Activated naive CD8-positive, alpha-beta T cell treated with anti-CD3 and anti-CD28 coated beads, Interleukin-2, amount 10 ng/mL, durations not matched to agents 7 days and 5 days (primary cell): ENCODE measurements around the gene FAM156B. TPM values are rescaled to one million over a fixed set of nuclear protein-coding genes. Genes with fewer than 3 reads are reported as not detected.
"Not testable (repeated sequence)": the region's sequence is repeated elsewhere in the genome, so short reads cannot be mapped to it uniquely, and the experiment has no call there.

Experiments
- ATAC-seq: fragments of 150-1000 bp; cut with Tn5 transposase; one replicate; pipeline ENCODE4 v1.10.0; 2021; ENCODE audit warnings: low read depth, moderate library complexity
- POLR2A ChIA-PET: fragments of 350-600 bp; sonication (Branson Sonifier 250); formaldehyde crosslinking; loops from one replicate; lab custom pipeline; 2021; ENCODE audit warnings: antibody characterized with exemption; lab: Charles Lee
- DNase-seq: peaks from one replicate; pipeline ENCODE4 v3.0.0; 2021
- H3K27ac Mint-ChIP-seq: one replicate; pipeline ENCODE4 v1.8.0; 2022; ENCODE audit warnings: mild to moderate bottlenecking, mixed read lengths
- H3K27me3 Mint-ChIP-seq: one replicate; pipeline ENCODE4 v1.8.0; 2022; ENCODE audit warnings: mild to moderate bottlenecking, moderate library complexity, mixed read lengths
- H3K36me3 Mint-ChIP-seq: one replicate; pipeline ENCODE4 v1.8.0; 2021; ENCODE audit warnings: mild to moderate bottlenecking, mixed read lengths
- H3K4me1 Mint-ChIP-seq: one replicate; pipeline ENCODE4 v1.8.0; 2021; ENCODE audit warnings: mixed read lengths
- H3K4me3 Mint-ChIP-seq: one replicate; pipeline ENCODE4 v1.8.0; 2022; ENCODE audit warnings: mild to moderate bottlenecking, moderate library complexity, mixed read lengths
- H3K9me3 Mint-ChIP-seq: one replicate; pipeline ENCODE4 v1.8.0; 2021; ENCODE audit warnings: mixed read lengths
- total RNA-seq, 2 experiments: library from RNA; stranded (reverse); gene quantifications; one replicate each; pipeline ENCODE4 v1.2.3, GENCODE V29; 2021

Gene FAM156B
- total RNA-seq, 2 experiments from 2014 or later, result 15.6 to 16.6 TPM

DNA sequence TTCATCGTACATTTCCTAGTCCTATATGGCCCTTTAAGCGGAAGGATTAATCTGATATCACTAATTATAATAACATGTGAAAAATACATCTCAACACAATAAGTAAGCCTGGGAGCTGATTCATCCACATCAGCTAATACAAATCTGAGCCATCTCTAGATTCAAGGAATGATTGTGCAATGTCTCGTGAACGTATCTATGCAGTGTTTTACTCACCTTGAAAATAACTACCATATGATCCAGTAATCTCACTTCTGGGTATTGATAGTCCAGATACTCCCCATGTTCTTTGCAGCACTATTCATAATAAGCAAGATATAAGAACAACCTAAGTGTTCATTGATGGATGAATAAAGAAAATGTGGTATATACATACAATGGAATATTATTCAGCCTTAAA is 43.6 kb downstream of the FAM156B start:
- H3K4me1 Mint-ChIP-seq, H3K9me3 Mint-ChIP-seq, H3K27me3 Mint-ChIP-seq, ATAC-seq, H3K36me3 Mint-ChIP-seq, H3K4me3 Mint-ChIP-seq, POLR2A ChIA-PET, H3K27ac Mint-ChIP-seq, DNase-seq: not testable (repeated sequence)

DNA sequence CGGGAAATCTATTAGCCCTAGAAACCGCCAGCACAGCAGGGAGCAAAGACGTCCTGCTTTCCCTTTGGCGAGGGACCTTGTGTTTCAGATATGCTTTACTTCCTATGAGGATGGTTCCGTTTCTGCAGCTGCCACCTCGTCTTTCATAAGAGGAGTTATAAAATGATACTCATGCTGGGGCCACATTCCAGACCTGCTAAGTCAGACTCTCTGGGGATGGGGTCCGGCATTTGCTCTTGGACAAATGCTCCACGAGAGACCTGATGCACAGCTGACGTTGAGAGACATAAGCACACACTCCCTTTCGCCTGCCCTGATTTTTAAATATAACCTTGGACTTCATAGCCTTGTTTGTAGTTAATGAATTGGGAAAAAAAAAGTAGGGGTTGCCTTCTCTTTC is 44.6 kb downstream of the FAM156B start:
- H3K27me3 Mint-ChIP-seq, DNase-seq, H3K4me1 Mint-ChIP-seq, ATAC-seq, POLR2A ChIA-PET, H3K4me3 Mint-ChIP-seq, H3K36me3 Mint-ChIP-seq, H3K27ac Mint-ChIP-seq, H3K9me3 Mint-ChIP-seq: not testable (repeated sequence)

DNA sequence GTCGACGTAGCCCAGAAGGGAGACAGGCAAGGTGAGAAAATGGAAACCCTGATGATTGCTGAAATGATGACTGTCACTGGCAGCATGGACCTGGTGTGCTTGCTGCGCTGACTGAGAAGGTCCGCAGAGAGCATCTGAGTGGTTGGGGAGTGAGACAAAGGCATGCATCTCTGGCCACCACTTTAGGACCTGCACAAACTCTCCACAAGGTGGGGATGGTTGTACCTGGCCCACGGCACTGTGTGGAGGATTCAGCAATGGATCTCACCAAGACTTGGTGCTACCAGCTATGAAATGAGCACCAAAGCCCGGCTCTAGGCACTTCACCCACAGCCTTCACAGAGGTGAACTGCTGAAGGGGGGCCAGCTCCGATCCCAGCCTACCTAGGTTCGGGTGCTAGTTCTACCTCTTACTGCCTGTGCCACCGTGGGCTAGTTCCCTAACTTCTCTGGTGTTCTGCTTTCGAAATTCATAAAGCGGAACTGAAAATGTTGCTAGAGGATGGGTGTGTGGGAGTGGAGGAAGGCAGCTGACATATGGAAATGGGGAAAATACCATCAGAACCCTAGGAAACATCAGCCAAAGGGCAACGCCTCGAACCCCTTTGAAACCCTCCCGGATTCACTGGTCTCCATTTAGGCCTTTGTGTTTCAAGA is 48.8 kb downstream of the FAM156B start:
- H3K27me3 Mint-ChIP-seq, H3K4me3 Mint-ChIP-seq, H3K27ac Mint-ChIP-seq, H3K36me3 Mint-ChIP-seq, H3K4me1 Mint-ChIP-seq, ATAC-seq, DNase-seq, H3K9me3 Mint-ChIP-seq, POLR2A ChIA-PET: not testable (repeated sequence)

DNA sequence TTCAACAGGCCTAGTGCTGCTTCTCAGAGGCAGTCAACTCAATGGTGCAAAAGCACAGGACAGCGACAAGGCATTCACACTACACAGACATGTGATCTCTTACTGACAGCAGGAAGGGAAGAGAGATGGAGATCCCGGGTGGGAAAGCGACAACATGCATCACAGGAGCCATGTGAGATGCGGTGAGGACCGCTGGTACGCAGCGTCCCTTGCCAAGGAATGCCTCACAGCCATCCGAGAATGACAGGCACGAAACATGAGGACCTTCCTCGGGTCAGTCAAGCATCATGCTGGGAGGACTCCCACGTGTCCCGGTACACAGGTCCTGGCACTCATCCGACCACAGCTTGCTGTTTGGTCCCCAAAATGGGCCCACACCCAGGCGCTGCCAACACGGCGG is 50.4 kb downstream of the FAM156B start:
- H3K4me1 Mint-ChIP-seq, DNase-seq, POLR2A ChIA-PET: not testable (repeated sequence)

DNA sequence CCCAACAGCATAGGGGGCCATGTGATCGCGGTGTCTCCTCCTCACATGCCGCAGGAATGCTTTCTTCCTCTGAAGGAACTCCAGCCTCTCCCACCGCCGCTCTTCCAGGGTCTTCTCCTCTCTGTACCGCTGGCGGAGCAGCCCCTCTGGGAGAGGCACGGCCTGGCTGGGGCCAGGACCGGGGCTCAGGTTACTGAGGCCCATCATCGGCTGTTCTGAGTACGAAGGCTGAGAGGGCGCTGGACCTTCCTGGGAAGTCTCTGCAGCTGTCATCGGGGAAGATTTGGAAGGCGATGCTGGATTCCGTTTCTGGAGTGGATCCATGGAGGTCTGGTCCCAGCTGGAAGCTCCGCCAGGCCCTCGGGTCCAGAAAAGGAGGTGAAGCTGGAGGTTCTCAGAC is 51.1 kb downstream of the FAM156B start:
- H3K9me3 Mint-ChIP-seq, ATAC-seq, H3K27ac Mint-ChIP-seq, H3K4me3 Mint-ChIP-seq, H3K36me3 Mint-ChIP-seq, DNase-seq, POLR2A ChIA-PET, H3K27me3 Mint-ChIP-seq, H3K4me1 Mint-ChIP-seq: not testable (repeated sequence)

More for the DNA sequence above, 50.4 kb downstream of the FAM156B start:
- not testable (repeated sequence) for H3K9me3 Mint-ChIP-seq, H3K27me3 Mint-ChIP-seq, H3K27ac Mint-ChIP-seq, H3K4me3 Mint-ChIP-seq, ATAC-seq, H3K36me3 Mint-ChIP-seq

DNA sequence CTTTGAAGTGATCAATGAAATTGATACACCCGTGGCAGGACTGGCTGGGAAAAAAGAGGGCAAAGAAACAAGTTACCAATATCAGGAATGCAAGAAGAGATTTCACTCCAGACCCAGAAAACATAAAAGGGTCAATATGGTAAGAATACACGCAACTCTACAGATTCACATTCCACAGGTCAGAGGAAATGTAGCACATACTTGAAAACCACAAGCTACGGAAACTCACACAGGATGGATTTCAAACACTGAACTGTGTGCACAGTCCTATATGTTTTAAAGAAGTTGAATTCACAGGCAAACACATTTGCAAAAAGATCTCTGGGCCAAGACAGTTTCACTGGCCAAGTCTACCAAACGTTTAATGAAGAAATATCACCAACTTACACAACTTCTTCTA is 52.2 kb downstream of the FAM156B start:
- H3K36me3 Mint-ChIP-seq, result not testable (repeated sequence)

DNA sequence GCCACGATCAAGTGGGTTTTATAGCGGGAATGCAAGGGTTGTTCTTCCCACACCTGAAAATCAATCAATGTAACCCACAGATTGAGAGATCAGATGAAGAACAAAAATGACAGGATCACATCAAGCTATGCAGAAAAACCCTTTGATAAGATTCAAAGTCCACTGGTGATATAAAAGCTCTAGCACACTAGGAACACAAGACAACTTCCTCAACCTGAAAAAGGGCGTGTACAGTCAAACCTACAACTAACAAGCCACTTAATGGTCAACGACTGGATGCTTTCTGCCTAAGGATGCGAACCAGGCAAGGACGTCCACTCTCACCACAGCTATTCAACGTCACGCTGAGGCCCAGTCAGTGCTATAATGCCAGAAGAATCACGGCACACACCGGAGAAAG is 52.8 kb downstream of the FAM156B start:
- POLR2A ChIA-PET, H3K27ac Mint-ChIP-seq, H3K4me1 Mint-ChIP-seq, H3K9me3 Mint-ChIP-seq, ATAC-seq, H3K36me3 Mint-ChIP-seq, H3K4me3 Mint-ChIP-seq, H3K27me3 Mint-ChIP-seq, DNase-seq: not testable (repeated sequence)

More for the DNA sequence above, 52.2 kb downstream of the FAM156B start:
- H3K9me3 Mint-ChIP-seq, H3K4me1 Mint-ChIP-seq, DNase-seq, ATAC-seq, H3K4me3 Mint-ChIP-seq, H3K27ac Mint-ChIP-seq, POLR2A ChIA-PET, H3K27me3 Mint-ChIP-seq: not testable (repeated sequence)

Other genes starting within 250 kb of the FAM156B start
- gene SSX7, start 242.4 kb upstream of the FAM156B start, total RNA-seq, result not detected
- not detected for gene SSX2, start 190.2 kb upstream of the FAM156B start, total RNA-seq
- gene SSX2B, start 146.1 kb upstream of the FAM156B start, total RNA-seq, result not detected
- gene SPANXN5, start 99.9 kb upstream of the FAM156B start, total RNA-seq, result not detected
- not detected for gene XAGE5, start 86.0 kb upstream of the FAM156B start, total RNA-seq
- not detected for gene XAGE3, start 29.2 kb upstream of the FAM156B start, total RNA-seq
- gene FAM156A, start 61.2 kb downstream of the FAM156B start, total RNA-seq, result 10 to 100 TPM; 19.3 to 23.3 TPM
- gene GPR173, start 151.5 kb downstream of the FAM156B start, total RNA-seq, result under 1 TPM; 0.08 to 0.14 TPM
- gene TSPYL2, start 185.0 kb downstream of the FAM156B start, total RNA-seq, result 10 to 100 TPM; 73.2 to 76.4 TPM
- 10 to 100 TPM; 14.2 to 16.1 TPM for gene KANTR, start 196.8 kb downstream of the FAM156B start, total RNA-seq